ENCODE data around the gene CUL3.
"Not testable (repeated sequence)": the region's sequence is repeated elsewhere in the genome, so short reads cannot be mapped to it uniquely, and the experiment has no call there.

The CUL3 gene

GRCh38 chr2:224583033-224583432 is 2.1 kb downstream of the CUL3 start:
- DNase-seq (ENCODE audit: low read depth in 2 of 3, low spot score in 1 of 3) = not testable (repeated sequence)

GRCh38 chr2:224580248-224580647 is 4.9 kb downstream of the CUL3 start:
- DNase-seq (ENCODE audit: low read depth in 2 of 3, low spot score in 1 of 3) = no peak

DNA sequence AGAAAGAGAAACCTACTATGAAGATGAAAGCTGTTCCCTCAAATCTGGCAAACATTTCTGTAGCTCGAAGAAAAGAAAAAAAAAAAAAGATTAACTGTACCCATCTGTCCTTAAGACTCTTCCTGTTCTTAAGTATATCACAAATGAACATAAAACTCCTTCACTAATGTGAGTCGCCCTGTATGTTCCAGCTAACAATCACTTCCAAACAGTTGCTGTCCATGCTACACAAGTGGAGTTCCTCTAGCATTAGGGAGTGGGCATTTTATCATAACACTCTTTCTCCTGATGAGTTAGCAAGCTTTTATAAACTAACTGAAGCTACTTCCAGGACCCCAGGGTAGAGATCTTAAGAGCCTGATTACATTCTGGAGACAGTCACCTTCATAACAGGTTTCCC is 5.8 kb downstream of the CUL3 start:
- no peak for DNase-seq (ENCODE audit: low read depth in 2 of 3, low spot score in 1 of 3)

GRCh38 chr2:224577541-224577940 is 7.6 kb downstream of the CUL3 start:
- DNase-seq (ENCODE audit: low read depth in 2 of 3, low spot score in 1 of 3) = no peak

- no peak for DNase-seq (ENCODE audit: low read depth in 2 of 3, low spot score in 1 of 3)
Observed at GRCh38 chr2:224576088-224576715, 9.0 kb downstream of the CUL3 start.

DNA sequence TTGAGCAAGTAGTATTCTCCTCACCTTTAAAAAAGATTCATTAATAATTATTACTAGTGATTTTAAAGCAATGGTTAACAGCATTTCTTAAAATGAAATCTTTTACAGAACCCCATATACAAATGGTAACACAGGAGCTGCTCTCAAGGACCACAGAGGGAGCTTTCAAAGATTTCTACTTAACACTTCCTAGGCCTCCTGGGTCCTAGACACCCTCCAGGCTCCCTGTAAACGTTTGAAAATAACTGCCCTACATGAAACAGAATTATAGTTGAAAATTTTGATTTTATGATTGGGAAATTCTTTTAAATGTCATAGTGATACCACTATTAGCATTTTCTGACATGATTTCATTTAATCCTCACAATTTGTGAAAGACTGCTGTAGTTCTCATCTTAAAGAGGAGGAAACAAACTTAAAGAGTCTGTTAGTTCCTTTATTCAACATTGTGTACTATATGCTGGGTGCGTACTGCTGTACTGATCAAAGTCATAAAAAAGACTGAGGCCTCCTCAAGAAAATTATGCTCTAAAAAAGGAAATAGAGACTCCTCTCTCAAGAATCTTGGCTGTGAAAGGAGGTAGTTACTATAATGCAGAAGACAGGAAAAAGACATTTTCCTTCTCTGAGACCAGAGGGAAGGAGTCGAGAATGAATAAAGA is 10.6 kb downstream of the CUL3 start:
- no peak for DNase-seq (ENCODE audit: low read depth in 2 of 3, low spot score in 1 of 3)

DNA sequence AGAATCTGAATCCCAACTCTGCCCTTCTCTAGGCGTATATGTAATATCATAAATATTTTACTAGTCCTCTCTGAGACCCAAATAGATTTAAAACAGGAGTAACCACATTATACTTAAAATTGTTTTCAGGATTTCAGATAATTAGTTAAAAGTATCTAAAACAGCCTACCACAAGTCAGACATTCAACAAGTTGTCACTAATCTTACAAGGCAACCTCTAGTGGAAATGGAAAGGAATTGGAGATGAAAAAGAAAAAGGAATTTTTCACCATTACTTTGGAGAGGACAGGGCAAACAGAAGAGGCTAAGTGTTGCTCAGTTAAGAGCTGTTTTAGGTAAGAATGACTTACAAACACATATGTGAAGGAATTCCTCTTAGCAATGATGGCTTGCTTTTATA is 11.4 kb downstream of the CUL3 start:
- DNase-seq (ENCODE audit: low read depth in 2 of 3, low spot score in 1 of 3) = no peak

DNA sequence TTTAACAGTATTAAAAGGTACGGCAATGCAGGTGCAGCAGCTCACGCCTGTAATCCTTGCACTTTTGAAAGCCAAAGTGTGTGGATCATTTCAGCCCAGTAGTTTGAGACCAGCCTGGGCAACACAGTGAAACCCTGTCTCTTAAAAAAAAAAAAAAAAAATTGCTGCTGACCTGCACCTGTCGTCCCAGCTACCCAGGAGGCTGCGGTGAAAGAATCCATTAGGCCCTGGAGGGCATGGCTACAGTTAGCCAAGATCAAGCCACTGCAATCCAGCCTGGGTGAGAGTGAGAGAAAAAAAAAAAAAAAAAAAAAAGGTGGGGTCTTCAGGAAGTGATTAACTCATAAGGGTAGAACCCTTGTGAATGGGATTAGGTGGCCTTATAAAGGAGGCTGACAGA is 12.8 kb downstream of the CUL3 start:
- DNase-seq (ENCODE audit: low read depth in 2 of 3, low spot score in 1 of 3) = no peak

DNA sequence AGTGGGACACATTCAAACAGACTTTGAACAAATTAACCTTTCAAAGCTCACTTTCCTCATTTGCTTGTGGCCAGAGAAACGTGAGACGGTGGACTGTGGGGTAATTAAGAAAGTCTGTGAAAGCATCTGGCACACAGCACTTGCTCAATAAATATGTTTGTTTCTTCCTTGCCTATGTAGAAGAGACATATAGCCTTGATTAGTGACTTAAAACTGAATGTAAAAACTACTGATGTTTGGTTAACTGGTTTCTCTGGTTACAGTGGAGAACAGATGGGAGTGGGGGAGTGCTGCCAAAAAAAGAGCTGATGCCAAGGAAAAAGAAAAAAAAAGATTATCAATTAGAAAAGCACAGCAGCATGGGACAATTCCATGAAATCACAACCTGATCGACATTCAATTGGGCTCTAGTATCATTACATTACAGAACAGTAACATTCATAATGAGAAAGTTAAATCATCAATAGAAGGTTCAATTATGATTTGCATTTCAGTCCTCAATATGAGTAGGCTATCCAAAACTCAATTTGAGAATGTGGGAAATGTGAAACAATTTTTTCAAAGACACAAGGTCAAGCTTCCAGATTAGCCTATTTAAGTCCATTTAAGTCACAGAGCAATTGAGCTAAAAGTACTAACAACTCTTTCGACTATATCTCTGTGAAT is 14.7 kb downstream of the CUL3 start:
- no peak for DNase-seq (ENCODE audit: low read depth in 2 of 3, low spot score in 1 of 3)

DNA sequence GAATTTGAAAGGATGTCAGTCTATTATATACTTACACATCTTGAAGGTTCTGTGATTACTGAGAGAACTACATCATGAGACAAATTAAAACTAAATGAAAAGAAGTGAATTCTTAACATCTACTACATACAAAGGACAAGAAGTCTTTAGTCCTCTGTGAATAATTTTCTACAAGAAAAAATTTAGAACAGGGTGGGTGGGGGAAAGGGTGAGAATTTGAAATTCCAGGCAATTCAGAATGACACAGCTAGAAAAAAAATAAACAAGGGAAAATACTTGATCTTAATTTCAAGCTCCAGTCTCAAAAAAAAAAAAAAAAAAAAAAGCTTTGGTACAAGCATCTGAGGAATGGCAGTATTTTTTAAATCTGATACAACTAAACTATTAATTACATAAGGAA is 15.5 kb downstream of the CUL3 start:
- no peak for DNase-seq (ENCODE audit: low read depth in 2 of 3, low spot score in 1 of 3)

DNA sequence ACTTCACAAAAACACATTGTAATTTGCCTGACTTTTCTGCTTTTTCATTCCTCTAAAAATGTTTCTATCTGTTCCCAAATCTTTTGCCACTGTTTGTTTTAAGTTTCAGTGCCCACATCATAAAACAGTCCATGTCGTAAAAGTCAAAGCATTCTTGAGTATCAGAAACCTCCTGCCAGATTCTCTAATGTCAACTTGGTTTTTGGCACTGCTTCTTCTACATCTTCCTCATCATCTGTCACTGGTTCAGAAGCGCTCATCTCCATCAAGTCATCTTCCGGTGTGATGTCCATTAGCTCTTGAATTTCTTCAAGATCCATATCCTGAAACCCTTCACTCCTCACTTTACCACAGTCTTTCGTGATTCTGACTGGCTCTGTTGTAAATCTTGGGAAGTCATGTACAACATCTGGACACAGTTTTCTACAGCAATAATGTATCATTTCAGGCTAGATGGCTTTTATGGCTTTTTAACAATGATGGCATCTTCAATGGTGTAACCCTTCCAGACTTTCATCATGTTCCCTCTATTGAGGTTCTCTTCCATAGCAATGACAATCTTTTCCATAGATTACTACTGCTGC is 19.6 kb downstream of the CUL3 start:
- DNase-seq (ENCODE audit: low read depth in 2 of 3, low spot score in 1 of 3) = no peak

DNA sequence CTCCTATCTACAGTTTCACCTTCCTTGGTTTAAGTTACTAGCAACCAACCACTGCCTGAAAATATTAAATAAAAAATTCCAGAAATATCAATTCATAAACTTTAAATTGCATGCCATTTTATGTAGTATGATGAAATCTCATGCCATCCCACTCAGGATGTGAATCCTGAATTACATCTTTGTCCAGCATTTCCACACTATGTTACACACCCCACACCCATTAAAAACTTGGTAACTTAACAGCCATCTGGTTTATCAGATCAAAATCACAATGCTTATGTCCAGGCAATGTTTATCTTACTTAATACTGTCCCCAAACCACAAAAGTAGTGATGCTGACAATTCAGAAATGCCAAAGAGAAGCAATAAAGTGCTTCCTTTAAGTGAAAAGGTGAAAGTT is 21.6 kb downstream of the CUL3 start:
- DNase-seq (ENCODE audit: low read depth in 2 of 3, low spot score in 1 of 3) = no peak

- no peak for DNase-seq (ENCODE audit: low read depth in 2 of 3, low spot score in 1 of 3)
Observed at GRCh38 chr2:224562831-224563230, 22.3 kb downstream of the CUL3 start.

GRCh38 chr2:224561234-224562005 is 23.7 kb downstream of the CUL3 start:
- DNase-seq (ENCODE audit: low read depth in 2 of 3, low spot score in 1 of 3) = no peak

- DNase-seq (ENCODE audit: low read depth in 2 of 3, low spot score in 1 of 3) = no peak
Observed at GRCh38 chr2:224560549-224560948, 24.6 kb downstream of the CUL3 start.

DNA sequence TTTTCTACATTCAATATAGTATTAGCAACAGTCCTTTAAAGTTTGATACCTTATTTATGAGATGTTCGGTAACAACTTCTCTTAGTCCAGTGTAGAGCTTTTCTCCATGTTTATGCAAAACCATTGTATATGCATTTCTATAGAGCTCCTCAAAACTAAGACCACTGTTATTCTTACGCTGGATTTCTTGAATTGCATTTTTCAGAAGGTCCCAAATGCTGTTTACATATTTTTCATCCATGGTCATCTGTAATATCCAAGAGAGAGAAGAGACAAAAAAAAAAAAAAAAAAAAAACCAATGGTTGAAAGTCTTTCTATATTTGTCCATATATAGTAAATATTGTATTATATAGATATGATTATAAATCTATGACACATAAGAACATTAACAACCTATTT is 27.6 kb downstream of the CUL3 start:
- DNase-seq (ENCODE audit: low read depth in 2 of 3, low spot score in 1 of 3) = no peak

GRCh38 chr2:224556381-224556780 is 28.8 kb downstream of the CUL3 start:
- DNase-seq (ENCODE audit: low read depth in 2 of 3, low spot score in 1 of 3) = no peak

GRCh38 chr2:224555823-224556366 is 29.3 kb downstream of the CUL3 start:
- DNase-seq (ENCODE audit: low read depth in 2 of 3, low spot score in 1 of 3) = no peak

GRCh38 chr2:224552771-224553170 is 32.4 kb downstream of the CUL3 start:
- DNase-seq (ENCODE audit: low read depth in 2 of 3, low spot score in 1 of 3) = no peak

GRCh38 chr2:224551693-224552092 is 33.5 kb downstream of the CUL3 start:
- no peak for DNase-seq (ENCODE audit: low read depth in 2 of 3, low spot score in 1 of 3)

DNA sequence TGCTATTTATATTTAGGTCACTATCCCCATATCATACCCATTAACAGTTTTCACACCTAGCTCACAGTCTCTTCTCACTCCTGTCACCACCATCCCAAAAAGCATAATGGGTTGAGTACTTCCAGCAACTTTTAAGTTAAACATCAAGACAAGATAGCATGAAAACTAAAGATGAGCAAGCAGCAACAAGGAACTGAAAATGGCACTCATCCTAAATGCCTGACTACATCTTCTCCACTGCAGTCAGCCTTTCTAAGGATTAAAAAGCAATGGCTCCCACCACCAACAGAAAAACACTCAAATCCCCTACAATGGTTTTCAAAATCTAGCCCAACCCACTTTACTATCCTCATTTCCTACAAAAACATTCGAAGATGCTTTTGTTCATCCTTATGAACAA is 38.2 kb downstream of the CUL3 start:
- no peak for DNase-seq (ENCODE audit: low read depth in 2 of 3, low spot score in 1 of 3)
